Iris pigment epithelial cell (primary cell): ENCODE measurements around the gene CERKL.
A peak's percentile ranks its signal among the peaks of the same experiment; 100 is the strongest.

Experiments used
- DNase-seq: peaks from one replicate; pipeline ENCODE4 v3.0.0-alpha.2; 2011; ENCODE audit warnings: low read depth

CERKL gene

DNA sequence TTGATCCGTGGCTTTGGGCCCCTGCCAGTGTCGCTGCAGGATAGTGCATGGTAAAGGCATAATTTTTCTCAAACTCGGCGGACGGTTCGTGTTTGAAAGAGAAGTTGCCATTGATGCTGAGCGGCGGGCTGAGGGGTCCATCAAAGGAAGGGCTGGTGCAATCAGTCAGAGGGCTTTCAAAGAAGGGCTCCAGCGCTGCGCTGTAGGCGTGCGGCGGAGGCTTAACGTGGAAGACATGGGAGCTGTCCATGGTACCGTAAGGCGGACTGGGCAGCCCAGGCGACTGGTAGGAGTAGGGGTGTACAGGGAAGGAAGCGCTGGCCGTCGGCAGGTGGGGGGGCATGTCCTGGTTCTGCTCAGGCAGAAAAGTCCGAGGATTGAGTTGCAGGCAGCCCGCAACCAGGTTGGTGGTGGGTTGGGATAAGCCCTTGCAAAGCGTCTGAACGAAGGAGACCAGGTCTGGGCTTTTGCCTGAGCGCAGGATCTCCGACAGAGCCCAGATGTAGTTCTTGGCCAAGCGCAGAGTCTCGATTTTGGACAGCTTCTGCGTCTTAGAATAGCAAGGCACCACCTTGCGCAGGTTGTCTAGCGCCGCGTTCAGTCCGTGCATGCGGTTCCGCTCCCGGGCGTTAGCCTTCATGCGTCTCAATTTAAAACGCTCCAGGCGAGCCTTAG lies 21.1 kb upstream of the CERKL start:
- peak; percentile 71 for DNase-seq

DNA sequence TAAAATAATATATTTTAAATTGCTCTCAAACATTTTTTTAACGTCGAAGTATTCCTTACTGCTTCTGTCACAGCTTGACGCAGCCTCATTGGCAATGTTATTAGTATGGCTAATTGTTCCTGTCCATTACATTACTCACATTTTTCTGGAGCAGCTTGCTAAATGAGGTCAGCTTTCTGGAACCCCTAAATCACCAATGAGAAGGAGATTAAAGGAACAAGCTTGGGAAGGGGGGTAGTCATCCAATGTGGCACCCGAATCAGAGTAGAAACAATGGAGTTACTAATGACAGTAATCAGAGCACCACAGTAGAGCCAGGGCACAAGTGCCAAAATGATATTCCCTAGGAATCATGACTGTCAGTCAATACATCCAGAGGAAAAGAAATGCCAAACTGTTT lies 18.3 kb upstream of the CERKL start:
- no peak for DNase-seq

DNA sequence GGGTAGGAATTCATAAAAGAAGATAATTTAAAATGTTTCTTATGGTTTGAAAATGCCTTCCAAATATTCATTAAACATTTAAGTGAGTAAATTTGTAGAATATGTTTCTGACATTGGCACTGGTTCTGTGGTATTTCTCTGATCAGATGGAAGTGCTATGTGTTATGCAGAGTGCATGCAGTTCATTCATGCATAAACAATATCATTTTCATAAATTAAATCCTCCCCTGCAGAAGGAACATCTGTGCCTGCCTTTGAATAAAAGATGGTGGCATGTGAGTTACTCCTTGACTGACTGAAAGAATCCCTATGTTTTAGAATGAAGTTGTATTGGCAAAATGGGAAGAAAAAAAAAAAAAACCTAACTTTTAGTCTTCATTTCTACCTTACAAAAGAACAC lies 17.6 kb upstream of the CERKL start:
- no peak for DNase-seq

GRCh38 chr2:181673173-181673572 lies 16.3 kb upstream of the CERKL start:
- DNase-seq = no peak

DNA sequence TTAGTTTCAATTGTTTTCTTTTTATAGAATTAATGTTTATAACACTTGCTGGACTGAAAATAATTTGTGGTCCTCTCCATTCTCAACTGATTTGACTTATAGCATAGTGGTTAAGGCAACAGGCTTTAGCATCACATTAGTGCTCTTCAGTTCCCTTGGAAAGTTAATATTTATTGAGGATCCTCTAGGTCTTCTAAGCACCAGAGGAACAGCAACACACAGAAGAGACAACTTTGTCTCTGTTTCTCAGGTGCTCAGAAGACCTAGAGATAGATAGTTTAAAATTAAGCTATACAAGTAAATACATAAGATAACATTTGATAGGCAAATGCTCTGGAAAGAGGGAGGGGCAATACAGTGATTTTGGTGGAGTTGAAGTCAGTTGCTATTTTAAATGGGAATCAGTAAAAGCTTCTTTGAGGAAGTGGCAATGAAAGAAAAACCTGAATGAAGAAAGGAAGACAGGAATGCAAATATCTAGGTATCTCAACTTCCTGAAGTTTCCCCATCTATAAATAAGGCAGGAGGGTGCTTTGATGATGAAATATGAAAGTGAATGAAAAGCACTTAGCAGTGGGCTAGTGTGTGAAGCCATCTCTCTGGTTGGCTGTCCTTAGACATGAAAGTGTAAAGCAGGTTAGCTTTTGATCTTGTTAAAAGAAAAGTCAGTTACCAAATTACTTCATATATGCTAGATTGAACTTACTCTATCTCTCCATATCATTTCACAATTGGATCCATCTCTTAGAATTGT lies 15.5 kb upstream of the CERKL start:
- DNase-seq = no peak

DNA sequence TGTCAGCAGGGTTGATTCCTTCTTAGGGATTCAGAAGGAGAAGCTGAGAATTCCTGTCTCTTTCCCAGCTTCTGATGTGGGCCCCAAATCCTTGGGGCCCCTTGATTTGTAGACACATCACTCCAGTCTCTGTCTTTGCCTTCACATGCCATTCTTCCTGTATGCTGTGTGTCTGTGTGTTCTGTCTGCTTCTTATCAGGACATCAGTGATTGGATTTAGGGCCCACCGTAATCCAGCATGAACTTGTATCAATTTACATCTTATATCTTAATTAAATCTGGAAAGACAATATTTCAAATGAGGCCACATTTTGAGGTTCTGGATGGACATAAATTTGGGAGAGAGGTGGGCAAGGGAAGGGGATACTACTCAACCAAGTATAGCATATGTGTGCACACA lies 13.7 kb upstream of the CERKL start:
- no peak for DNase-seq

DNA sequence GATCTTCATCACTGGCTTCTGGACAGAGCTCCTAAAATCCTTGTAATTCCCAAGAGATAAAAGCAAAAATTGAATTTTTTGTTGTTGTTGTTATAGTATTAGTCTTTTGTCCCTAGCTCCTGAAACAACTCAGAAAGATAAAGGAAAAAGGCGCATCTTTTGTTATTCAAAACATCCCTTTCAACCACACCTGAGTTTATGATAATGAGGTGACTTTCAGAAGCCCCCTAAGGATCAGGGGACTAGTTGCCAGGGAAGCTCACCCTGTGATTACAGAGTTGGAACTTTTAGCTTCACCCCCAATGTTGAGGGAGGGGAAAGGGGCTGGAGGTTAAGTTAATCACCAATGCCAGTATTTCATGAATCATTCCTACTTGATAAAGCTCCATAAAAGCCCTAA lies 10.3 kb upstream of the CERKL start:
- no peak for DNase-seq

GRCh38 chr2:181662287-181662686 lies 5.4 kb upstream of the CERKL start:
- no peak for DNase-seq

DNA sequence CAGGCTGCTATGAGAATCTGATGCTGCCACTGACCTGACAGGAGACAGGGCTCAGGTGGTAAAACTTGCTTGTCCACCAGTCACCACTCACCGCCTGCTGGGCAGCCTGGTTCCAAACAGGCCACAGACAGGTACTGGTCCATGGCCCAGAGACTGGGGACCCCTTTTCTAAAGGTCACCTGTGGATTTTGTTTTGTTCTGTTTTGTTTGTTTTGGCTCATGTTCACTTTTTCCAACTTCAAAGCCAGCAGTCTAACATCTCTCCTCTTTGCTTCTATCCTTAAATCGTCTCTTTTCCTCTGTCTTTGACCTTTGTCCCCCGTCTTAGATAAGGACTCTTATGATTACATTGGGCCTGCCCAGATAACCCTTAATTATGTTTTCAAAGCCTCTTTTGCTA lies 3.3 kb upstream of the CERKL start:
- DNase-seq = no peak

- no peak for DNase-seq
Observed at GRCh38 chr2:181658444-181658843, 1.5 kb upstream of the CERKL start.

- no peak for DNase-seq
Observed at GRCh38 chr2:181657379-181657778, 474 bp upstream of the CERKL start.

- no peak for DNase-seq
Observed at GRCh38 chr2:181655519-181655918, 1.4 kb downstream of the CERKL start.

DNA sequence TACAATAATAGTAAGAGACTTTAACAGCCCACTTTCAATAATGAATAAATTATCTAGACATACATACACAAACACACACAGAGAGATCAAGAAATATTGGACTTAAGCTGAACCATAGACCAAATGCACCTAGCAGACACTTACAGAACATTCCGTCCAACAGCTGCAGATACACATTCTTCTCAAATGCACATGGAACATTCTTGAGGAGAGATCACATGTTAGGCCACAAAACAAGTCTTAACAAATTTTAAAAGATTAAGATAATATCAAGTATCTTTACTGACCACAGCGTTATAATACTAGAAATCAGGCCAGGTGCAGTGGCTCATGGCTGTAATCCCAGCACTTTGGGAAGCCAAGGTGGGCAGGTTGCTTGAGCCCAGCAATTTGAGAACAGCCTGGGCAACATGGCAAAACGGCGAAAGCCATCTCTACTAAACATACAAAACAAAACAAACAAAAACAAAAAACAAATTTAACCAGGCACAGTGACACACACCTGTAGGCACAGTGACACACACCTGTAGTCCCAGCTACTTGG lies 7.4 kb downstream of the CERKL start:
- DNase-seq = no peak

- DNase-seq = no peak
Observed at GRCh38 chr2:181648478-181649155, 8.3 kb downstream of the CERKL start.

GRCh38 chr2:181646415-181646987 lies 10.4 kb downstream of the CERKL start:
- DNase-seq = no peak

DNA sequence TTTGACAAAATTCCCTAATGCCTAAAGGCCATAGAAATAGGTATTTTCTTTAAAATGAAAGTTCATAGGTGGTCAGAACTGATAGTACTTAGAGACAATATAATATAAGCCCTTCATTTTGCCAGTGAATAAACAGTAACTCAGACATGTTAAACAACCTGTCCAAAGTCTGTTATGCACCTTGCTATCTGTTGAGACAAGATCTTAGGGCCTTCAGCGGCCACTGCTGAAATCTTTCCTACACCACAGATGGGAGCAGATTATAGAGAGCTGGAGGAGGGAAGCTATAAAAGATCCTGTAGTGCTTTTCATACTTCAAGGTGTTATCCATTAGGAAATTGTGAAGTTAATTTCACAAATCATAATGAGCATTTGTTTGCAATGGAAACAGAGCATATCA lies 13.8 kb downstream of the CERKL start:
- no peak for DNase-seq

- DNase-seq = no peak
Observed at GRCh38 chr2:181642086-181642485, 14.8 kb downstream of the CERKL start.

GRCh38 chr2:181639686-181640085 lies 17.2 kb downstream of the CERKL start:
- DNase-seq = no peak

DNA sequence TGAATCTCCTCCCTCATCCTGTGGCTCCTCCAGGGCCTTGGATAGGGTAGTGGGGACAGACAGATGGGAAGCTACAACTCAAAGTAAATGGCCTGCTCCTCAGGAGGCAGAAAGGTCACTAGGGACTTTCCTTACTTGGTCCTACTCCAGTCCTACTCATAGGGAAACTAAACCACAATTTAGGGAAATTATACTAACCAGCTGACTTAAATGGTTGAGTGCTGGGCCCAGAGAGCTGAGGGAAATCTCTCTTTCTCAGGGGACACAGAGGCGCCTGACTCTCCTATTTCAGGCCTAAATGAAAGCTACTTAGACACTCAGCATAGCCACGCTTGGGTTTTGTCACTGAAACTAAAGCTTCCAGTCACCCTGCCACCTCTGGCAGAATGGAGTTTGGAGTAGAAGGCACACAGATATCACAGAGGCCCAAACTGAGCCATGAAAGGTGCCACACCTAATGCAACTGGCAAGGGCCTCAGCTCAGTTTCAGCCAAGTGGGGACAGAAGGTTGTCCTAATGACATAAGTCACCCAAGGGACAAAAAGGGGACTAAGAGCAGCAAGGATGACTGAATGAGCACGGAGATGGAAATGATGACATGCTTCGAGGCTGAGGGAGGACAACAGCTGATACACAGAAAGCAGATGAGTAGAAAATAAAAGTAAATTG lies 24.0 kb downstream of the CERKL start:
- no peak for DNase-seq

DNA sequence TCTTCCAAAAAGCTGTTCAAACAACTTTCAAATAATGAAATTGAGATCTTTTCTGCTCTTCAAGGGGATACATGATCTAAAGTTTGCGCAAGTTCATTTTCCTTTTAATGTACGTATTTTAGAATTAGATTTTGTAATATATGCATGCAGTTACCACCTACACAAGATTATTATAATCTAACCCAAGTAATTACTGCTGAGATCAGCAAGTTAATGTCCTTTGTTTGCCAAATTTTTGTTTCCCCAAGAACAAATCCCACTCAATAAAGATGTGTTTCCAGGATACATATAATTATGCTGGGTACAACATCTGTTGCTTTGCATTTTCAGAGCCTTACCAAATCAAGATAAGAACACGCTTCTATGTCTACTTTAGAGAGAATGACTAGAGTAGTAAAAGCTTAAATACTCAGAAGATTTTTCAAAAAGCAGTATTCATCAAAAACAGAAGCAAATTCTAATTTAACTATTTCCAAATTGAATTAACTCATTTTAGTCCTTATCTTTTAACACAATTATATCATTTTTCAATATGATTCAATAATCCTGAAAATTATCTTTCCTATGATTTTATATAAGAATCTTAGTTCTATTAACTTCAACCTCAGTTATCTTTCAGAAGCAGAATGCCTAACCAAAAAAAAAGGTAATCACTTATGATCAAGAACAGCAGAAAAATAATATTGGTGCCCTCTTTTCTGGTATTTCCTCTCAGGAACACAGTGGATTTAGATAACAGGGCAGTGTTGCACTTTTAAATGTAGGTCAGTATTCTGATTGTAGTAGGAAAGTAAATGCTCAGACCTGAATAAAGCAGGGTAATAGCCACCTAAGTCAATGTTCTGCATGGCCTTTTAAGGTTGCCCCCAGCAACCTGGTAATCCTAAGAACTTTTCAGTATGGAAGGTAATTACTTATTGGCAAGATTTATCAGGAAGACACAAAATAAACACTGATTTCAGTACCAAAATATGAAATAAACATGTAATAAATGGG lies 28.0 kb downstream of the CERKL start:
- no peak for DNase-seq

- peak; percentile 47 for DNase-seq
Observed at GRCh38 chr2:181627545-181627944, 29.4 kb downstream of the CERKL start.
